ENCODE data around the gene MAP1S.

- no peak for TF ChIP-seq GATA2 (IDR thresholded peaks at IDR 0.05; ENCODE audit: low read depth, low read length)
- no peak for TF ChIP-seq GATA3 (IDR thresholded peaks at IDR 0.05; ENCODE audit: low read depth, low read length)
Measured at GRCh38 chr19:17711851-17712250, 7.4 kb upstream of the MAP1S start.
